ENCODE results near the gene ABCB8. TPM values are rescaled to one million over a fixed set of nuclear protein-coding genes. Genes with fewer than 3 reads are reported as not detected.
A peak's percentile ranks its signal among the peaks of the same experiment; 100 is the strongest.

ABCB8 gene
- total RNA-seq, 1 donor from 2014 or later = 27.7 TPM

DNA sequence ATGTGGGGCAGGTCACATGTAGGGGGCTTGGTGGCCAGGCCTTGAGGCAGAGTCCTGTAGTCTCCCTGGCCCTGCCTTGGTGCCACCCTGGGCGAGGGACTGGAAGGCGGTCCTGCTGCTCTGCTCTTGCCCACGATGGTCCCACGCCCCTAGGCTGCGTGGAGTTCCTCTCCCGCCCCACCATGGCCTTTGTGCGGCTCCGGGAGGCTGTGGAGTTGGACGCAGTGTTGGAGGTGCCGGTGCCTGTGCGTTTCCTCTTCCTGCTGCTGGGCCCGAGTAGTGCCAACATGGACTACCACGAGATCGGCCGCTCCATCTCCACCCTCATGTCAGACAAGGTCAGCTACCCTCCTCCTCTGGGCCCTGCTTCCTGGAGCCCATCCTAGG, 42.3 kb downstream of the ABCB8 start:
- DNase-seq (ENCODE audit: low spot score) = no peak

DNA sequence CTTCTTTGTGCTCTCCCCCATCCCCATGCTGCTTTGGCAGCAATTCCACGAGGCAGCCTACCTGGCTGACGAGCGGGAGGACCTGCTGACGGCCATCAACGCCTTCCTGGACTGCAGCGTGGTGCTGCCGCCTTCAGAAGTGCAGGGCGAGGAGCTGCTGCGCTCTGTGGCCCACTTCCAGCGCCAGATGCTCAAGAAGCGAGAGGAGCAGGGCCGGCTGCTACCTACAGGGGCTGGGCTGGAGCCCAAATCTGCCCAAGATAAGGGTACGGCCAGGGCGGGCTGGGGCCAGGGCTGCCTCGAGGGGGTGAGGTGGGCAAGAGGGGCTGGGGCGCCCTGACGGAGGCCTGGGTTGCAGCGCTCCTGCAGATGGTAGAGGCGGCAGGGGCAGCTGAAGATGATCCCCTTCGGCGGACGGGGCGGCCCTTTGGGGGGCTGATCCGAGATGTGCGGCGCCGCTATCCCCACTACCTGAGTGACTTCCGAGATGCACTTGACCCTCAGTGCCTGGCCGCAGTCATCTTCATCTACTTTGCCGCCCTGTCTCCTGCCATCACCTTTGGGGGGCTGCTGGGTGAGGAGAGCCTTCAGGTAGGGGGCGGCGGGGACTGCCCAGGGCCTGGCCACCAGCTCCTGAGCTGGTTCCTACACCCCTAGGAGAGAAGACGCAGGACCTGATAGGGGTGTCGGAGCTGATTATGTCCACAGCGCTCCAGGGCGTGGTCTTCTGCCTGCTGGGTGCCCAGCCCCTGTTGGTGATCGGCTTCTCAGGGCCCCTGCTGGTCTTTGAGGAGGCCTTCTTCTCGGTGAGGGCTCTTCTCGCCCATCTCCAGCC, 43.0 kb downstream of the ABCB8 start:
- DNase-seq (ENCODE audit: low spot score) = no peak

DNA sequence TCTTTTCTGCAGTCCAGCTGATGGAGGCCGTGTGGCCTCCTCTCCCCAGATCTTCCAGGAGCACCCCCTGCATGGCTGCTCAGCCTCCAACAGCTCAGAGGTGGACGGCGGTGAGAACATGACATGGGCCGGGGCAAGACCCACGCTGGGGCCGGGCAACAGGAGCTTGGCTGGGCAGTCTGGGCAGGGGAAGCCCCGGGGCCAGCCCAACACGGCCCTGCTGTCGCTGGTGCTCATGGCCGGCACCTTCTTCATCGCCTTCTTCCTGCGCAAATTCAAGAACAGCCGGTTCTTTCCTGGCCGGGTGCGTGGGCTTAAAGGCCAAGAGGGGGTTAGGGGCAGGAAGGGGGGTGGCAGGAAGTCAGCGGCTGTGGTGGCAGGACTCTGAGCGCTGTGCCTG, 45.7 kb downstream of the ABCB8 start:
- no peak for DNase-seq (ENCODE audit: low spot score)

DNA sequence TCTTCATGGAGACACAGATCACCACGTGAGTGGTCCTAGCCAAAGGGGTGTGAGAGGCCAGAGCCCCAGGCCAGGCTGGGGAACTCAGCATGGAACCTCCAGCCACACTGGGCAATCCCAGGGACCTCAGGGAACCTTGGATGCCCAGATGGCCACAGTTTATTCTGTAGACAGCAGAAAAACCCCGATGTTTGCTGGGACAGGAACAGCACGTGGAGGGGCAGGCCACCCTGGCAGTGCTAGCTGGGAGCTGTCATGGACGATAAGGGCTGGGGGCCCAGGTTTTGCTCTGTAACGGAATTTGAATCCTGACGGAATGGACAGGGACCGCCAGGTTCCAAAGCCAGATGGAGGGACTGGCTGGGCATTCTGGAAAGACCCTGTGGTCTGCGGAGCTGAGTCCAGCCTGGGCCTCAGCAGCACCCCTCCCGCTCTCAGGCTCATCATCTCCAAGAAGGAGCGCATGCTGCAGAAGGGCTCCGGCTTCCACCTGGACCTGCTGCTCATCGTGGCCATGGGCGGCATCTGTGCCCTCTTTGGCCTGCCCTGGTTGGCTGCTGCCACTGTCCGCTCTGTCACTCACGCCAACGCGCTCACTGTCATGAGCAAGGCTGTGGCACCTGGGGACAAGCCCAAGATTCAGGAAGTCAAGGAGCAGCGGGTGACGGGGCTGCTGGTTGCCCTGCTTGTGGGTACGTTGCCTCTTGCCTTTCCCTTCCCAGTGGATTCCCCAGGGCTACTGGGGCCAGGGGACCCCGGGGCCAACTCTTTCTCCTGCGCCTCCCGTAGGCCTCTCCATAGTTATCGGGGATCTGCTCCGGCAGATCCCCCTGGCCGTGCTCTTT, 46.8 kb downstream of the ABCB8 start:
- DNase-seq (ENCODE audit: low spot score) = no peak

DNA sequence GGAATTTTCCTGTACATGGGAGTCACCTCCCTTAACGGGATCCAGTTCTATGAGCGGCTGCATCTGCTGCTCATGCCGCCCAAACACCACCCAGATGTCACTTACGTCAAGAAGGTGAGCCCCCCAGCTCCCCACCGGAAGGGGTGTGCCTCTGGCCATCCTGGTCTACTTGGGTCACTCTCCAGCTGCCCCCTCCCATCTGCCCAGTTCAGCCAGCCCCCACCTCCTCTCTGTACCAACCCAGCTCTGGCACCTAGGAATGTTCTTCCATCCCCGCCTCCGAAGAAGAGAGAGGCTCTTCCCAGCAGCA, 47.4 kb downstream of the ABCB8 start:
- DNase-seq (ENCODE audit: low spot score) = no peak

DNA sequence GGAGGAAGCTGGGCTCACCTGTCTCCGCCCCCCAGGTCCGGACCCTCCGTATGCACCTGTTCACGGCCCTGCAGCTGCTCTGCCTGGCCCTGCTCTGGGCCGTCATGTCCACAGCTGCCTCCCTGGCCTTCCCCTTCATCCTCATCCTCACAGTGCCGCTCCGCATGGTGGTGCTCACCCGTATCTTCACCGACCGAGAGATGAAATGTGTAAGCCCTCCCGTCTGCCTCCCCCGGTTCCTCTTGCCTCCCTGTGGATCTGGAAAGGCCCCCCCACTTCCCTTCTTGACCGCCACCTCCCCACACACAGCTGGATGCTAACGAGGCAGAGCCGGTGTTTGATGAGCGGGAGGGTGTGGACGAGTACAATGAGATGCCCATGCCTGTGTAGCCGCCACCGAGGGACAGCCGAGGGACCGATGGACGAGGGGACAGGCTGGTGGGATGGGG, 47.8 kb downstream of the ABCB8 start:
- DNase-seq (ENCODE audit: low spot score) = no peak

DNA sequence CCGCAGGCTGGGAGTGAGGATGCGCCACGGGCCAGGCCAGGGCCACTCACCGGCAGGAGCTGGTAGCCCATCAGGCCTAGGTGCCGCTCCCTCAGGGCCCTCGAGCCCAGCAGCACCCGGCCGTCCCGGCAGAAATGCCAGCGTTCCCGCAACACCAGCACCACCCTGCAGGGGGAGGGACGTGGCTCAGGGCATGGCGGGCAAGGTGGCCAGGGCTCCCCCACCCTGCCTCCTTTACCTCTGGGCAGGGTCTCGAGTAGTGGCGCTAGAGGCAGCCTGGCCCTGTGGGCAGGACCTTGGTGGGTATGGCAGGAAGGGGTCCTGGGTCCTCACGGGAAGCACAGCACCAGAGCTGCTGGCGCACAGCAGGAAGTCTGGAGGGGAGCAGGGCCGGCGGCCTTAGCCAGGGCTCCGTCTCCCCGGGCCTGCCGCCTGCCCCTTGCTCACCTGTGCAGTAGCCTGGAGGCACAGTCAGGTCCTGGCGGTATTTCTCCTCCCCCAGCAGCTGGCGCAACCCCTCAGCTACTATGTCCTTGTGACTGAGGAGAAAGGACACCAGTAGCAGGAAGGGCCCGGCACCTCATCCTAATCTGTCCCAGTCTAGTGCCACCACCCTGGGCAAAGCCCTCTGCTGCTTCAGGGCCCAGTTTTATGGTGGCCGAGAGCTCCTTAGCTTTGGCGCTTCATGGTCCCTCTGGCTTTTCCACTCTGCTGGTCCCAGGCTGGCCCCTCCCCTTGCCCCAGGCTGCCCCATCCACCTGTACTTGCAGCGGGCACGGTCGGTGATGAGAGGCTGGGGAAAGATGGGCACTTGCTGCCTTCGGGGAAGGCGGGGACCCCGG, 48.8 kb downstream of the ABCB8 start:
- DNase-seq (ENCODE audit: low spot score) = no peak

DNA sequence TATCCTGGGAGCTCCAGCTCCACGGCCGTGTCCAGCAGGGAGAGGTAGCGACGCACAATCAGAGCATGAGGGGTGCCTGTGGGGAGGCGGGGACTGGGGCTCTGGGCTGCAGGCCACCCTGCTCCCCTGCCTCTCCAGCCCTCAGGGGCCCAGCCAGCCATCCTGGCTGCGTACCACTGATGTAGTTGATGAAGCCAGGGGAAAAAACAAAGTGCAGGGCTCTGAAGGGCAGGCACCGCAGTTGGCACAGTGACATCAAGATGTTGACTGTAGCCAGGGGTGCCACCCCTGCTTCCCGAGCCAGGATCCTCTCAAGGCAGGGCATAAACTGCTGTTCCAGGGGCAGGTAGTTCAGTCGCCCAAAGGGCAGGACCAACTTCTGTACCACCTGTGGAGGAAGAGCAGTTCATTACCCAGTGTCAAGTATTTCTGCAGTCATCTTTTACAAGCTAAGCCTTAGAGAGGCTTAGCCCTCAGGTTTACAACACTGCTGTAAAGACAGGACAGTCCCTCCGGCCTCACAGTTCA, 49.5 kb downstream of the ABCB8 start:
- DNase-seq (ENCODE audit: low spot score) = no peak

DNA sequence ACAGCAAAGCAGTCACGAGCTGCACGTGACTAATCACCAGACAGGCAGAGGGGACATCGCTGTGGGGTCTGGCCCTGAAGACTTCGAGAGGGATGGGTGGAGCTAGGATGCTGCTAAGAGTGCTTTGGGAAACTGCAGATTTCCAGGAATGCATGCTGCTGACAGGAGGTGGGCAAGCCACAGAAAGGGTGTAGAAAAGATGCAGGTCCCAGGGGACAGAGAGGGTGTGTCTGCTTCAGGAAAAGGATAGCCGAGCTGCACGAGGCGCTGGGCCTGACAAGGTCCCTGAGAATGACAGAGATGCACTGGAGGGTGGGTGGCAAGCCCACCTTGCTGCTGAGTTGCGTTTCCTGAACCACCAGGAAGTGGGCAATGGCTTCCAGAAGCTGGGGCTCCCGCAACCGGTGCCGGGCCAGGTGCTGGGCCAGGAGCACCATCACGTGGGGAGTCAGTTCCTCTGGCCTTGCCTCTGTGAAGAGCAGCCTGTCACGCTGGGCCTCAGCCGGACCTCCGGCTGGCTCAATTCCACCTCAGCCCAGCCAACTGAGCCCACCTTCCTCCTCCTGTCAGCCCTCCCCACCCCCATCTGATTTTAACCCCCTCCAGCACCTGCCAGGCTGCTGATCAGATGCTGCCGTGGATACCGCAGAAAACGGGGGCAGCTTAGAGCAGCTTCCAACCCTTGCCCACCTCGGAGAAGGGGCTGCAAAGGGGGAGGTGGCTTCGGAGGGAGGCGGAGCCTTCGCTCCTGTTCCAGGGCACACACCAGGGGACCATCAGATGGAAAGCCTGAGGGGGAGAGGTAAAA, 50.2 kb downstream of the ABCB8 start:
- no peak for DNase-seq (ENCODE audit: low spot score)

DNA sequence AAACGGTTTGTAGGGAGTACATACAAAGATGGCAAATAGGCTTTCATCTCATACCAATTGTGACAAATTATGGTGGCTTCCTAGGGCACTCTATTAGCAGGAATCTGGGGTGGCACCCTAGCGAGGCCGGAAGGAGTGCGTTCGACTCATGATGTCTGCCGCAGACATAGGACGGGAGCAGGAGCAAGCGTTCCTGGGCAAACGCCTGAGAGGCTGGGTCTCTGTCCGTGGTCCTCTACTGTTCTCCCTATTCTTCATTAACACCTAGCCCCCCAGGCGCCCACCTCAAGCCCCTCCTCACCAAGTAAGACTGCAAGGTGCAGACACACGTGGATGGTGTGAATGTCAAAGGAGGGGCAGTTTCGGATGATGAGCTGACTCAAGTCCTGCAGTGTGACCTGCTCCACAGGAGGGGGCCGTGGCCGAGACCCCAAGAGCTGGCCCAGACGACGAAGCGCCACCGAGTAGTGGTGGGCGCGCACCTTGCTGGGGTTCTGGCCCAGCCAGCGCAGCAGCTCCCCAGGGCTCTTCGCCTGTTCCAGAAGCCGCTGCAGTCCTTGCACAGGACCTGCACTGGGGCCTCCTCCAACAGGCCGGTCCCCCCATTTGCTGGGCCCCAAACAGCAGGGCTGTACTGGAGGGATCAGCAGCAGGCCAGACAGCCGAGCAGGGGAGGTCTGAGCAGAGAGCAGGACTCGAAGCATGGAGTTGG, 51.1 kb downstream of the ABCB8 start:
- no peak for DNase-seq (ENCODE audit: low spot score)

DNA sequence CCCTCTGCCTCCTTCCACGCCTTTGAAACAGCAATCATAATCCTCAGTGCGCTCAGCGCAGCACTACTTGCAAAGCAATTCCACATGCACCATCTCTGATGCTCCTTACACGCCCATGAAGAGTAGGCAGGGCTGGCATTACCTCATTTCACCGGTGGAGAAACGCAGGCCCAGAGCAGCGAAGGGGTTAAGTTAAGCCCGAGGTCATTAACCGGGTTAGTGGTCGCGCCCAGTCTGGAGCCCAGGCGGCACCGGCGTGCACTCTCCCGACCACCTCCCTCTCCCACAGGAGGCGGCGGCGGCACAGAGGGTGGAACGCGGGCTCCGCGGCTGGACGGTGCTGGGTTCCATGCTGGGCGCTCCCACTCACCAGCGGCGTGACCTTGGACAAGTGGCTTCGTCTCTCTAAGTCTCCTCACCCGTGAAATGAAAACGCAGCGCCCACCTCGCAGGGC, 51.8 kb downstream of the ABCB8 start:
- DNase-seq (ENCODE audit: low spot score) = peak; percentile 56

DNA sequence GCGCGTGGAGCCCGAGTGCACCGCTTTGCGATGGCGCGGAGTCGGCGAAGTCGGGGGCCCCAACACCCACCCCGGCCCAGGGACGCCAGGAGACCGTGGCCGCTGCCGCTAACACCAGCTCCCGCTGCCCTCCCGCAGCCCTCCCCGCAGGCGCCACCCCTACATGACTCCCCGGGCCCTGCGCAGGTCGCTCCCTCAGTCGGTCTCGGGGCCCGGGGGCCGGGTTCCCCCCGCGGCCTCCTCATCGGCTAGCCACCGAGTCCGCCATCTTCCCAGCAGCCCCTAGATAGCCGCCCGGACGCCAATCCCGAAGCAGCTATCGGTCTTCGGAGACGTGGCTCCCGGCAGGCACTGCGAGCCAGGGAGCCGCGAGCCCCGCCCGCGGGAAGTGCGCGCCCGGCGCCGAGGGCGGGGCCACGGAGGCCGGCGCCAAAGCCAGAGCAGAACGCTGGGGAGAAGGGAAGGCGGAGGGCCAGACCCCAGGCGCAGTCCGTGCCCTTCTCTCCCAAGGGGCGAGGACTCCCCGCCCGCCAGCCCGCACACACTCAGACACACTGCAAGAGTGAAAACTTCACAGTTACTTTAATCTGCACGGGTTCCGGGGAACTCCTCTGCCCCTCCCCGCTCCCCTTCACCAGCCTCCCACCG, 52.4 kb downstream of the ABCB8 start, which contains the start of gene FASTK:
Gene FASTK, minus strand, starts transcription at position 288 of the 648 bp plus-strand sequence. Its CDS starts 43 bp downstream, at position 245.
- DNase-seq (ENCODE audit: low spot score) = peak; percentile 96

DNA sequence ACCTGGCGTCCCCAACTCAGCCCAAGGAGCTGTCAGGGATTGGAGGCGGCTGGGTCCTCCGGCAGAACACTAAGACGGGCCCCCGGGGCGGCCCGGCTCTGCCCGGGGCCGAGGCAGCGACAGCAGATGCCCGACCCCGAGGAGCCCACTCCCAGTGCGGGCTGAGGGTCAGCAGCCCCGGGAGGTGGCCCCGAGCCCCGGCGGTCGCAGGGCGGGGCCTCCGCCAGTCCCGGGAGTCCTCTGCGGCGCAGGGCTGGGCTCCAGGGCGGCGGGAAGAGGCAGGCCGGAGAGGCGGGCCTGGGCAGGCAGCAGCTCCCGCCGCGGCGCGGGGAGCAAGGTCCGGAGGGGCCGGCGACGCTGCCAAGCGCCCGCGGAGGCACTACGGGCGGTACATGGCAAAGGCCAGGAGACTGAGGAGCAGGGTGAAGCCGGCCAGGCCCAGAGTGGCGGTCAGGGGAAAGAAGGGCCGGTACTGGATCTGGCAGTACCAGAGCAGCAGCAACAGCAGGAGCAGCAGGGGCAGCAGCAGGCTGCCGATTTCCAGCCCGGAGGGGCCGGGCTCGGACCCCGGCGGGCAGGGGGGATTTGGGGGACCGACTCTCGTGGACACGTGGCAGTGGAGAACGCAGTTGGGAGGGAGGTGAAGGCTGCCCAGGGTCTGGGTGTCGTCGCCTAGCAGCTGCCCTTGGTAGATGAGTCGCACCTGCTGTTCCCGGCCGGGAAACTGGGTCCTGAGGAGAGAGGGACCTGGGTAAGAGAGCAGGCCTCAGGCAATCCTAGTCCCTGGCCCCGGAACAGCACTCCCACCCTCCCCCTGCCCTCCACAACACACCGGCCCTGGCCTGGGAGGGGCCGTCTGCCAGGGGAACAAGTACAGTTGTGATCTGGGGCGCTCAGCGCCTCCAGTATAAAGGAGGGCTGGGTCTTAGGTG, 53.2 kb downstream of the ABCB8 start:
- DNase-seq (ENCODE audit: low spot score) = peak; percentile 56

DNA sequence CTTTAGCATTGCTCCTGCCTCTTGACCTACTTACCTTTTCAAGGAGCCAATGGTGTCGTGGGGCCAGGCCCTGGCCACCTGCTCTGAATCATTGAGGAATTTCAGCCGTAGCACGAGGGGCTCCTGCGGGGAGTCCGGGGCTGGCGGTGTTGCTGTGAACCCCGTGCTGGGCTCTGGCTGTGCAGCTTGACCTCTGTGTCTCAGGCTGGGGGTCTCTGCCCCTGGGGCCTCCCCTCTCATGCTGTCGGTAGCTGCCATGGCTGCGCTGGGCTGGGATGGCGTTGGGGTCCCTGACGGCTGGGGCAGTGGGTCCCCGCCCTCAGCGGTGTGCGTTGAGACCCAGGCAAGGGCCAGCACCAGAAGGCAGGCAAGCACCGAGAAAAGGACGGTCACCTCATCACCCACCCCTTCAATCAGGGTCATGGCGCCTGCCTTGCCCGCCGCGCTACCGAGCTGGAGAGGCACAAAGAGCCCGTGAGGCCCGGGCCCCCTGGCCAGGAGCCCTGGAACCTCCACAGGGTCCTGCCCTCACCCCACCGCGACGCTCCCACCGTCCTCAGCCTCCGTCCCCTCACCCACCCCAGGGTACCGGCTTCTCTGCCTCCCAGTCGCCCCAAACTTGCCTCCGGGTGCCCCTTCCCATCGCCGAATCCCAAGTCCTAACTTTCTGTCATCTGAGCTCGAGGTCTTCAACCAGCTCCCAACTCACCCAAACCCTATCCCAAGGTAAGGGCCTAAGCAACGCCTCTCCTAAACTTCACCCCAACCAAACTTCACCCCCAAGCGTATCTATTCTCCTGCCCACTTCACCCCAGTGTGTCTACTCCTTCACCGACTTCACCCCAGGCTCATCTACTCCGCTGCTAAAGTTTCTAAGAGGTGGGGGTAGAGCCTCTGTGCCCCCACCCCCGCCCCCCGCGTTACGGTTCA, 54.2 kb downstream of the ABCB8 start:
- DNase-seq (ENCODE audit: low spot score) = no peak

DNA sequence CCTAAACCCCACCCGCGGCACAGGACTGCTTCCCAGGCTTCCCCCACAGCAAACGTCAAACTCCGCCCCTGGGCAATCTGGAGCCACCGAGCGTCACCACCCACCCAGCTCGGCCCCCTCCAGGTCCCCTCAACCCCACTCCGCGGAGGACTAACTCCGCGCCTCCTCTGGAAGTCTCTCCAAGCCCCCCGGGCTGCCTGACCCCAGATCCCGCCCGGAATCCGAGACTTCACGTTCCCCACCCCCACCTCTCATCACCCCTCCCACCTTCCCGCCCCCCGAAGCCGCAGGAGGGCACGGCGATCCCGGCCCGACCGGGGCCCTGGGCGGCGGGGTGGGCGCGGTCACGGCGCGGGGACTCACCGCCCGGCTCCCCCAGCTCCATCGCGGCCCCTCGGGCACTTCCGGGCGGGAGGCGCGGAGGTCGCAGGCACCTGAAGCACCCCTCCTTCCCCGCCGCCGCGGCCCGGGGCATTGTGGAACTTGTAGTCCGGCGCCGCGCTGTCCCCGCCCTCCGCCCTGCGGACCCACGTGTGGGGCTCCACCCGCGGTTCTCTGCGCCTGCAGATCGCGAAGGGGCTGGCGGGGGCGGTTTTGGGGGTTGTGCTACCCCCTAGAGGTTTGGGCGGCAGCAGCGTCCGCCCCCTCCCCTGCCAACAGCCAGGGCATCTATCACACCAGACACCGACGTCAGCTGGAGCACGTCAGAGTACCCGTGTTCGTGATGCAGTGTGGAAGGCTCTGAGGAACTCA, 55.0 kb downstream of the ABCB8 start, which contains the start of gene TMUB1:
Gene TMUB1, minus strand, starts transcription at position 423 of the 753 bp plus-strand sequence. CDS start 930 bp downstream, outside the sequence.
- DNase-seq (ENCODE audit: low spot score) = peak; percentile 78

DNA sequence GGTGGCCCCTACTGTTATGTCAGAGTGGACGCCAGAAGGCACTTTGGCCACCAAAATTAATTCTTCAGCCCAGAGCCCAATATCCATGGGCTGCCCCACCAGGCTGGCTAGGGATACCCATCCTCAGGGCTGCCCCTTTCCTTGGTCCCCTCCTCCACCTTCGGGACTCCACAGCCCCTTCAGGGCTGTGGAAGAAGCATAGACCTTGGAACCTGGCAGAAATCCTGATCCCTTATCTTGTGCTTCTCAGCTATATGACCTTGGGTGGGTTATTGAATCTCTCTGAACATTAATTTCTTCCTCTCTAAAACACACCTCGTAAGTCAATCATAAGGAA, 55.5 kb downstream of the ABCB8 start:
- DNase-seq (ENCODE audit: low spot score) = no peak

DNA sequence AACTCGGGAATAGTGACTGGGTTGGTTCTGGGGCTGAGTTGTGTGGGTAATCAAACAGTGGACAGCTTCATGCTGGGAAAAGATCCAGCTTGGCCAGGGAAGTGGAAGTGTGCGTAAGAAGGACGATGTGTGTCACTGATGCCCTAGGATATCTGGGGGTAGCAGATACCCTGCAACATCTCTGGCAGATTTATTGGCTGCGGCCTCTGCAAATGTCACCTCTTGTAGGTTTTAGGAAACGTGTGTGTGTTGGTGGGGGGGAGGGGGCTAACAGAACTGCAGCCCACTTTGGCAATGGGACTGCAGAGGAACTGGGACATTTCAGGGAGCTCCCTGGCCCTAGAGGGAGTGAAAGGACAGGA, 57.1 kb downstream of the ABCB8 start:
- no peak for DNase-seq (ENCODE audit: low spot score)

Measured in umbilical cord (tissue), 2 donors.